ENCODE data around the gene TAPT1. TPM values are rescaled to one million over a fixed set of nuclear protein-coding genes. Genes with fewer than 3 reads are reported as not detected.

TAPT1 gene
- total and polyA plus RNA-seq, 2 donors (not counting 3 experiments of a cell fraction or from before 2014, with no cell fraction given), result 6.9 to 17.5 TPM

DNA sequence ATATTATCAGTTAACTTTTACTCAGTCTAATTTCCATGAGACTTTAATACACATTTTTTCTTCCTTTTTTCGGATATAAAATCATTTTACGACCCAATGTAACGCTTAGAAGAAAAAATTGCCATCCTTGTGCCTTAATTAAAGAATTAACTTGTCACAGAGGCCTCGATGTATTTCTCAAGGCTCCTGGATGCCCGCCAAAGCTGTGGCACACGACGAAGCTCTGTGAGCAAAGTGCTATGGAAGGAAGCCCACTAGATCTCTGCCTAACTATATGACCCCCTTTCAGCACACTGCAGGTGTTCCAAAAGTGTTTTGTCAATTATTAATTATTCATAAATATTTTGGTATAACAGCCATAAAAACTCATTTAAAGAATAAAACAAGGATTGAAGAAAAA lies 54.4 kb downstream of the TAPT1 start:
- intact Hi-C loops (cut with micrococcal nuclease) (no loop called here), dilution Hi-C loops (cut with MboI; ENCODE audit: extremely low pct_ligation_motif_present, low sequenced_read_pairs) (no loop called here)
- H3K4me1 ChIP-seq (ENCODE audit: control insufficient read depth, extremely low read depth, insufficient read depth, low read length), result no peaks in the 10 kb centered on the region
- ChIA-PET CTCF (interaction anchor here (1.1 to 2.2 kb wide), 3 partner anchors 27 to 93 kb away, joined by 7 to 8 read pairs (median 7); no protein-coding TSS in a partner anchor), POLR2A (no interaction called here)
- H3K27ac ChIP-seq (ENCODE audit: insufficient read depth, low read depth, low read length), result no peak overlapping the region
- no peaks in the 10 kb centered on the region for H3K9me3 ChIP-seq (replicated peaks; ENCODE audit: control insufficient read depth, insufficient read depth, low read length)
- no peak overlapping the region for H3K4me2 ChIP-seq (ENCODE audit: insufficient read depth, low read length)
- TF ChIP-seq EZH2 (IDR thresholded peaks at IDR 0.05; ENCODE audit: borderline replicate concordance, low read depth, low read length, severe bottlenecking) (no peak), GATA2 (IDR thresholded peaks at IDR 0.05; ENCODE audit: insufficient read depth, insufficient read length, low read depth, low read length) (no peak), JUN (IDR thresholded peaks at IDR 0.05; ENCODE audit: borderline replicate concordance, insufficient read depth, insufficient read length, low read depth) (no peak), POLR2AphosphoS5 (IDR thresholded peaks at IDR 0.05; ENCODE audit: insufficient read depth, low read depth, low read length) (no peak), FOS (IDR thresholded peaks at IDR 0.05; ENCODE audit: borderline replicate concordance, insufficient read depth, low read length) (no peak), MYC (IDR thresholded peaks at IDR 0.05; ENCODE audit: low read depth, low read length) (no peak), POLR2A (IDR thresholded peaks at IDR 0.05; ENCODE audit: low read depth, low read length) (no peak)
- TF ChIP-seq, protein P1, sequence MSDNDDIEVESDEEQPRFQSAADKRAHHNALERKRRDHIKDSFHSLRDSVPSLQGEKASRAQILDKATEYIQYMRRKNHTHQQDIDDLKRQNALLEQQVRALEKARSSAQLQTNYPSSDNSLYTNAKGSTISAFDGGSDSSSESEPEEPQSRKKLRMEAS (IDR thresholded peaks at IDR 0.05; ENCODE audit: insufficient read depth, insufficient read length), result no peak
- TF ChIP-seq, protein P2, sequence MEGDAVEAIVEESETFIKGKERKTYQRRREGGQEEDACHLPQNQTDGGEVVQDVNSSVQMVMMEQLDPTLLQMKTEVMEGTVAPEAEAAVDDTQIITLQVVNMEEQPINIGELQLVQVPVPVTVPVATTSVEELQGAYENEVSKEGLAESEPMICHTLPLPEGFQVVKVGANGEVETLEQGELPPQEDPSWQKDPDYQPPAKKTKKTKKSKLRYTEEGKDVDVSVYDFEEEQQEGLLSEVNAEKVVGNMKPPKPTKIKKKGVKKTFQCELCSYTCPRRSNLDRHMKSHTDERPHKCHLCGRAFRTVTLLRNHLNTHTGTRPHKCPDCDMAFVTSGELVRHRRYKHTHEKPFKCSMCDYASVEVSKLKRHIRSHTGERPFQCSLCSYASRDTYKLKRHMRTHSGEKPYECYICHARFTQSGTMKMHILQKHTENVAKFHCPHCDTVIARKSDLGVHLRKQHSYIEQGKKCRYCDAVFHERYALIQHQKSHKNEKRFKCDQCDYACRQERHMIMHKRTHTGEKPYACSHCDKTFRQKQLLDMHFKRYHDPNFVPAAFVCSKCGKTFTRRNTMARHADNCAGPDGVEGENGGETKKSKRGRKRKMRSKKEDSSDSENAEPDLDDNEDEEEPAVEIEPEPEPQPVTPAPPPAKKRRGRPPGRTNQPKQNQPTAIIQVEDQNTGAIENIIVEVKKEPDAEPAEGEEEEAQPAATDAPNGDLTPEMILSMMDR (IDR thresholded peaks at IDR 0.05; ENCODE audit: extremely low read depth in 1 of 2, insufficient read depth in 1 of 2, low read depth in 1 of 2, low read length in 2 of 2), result no peak
- no TSS peak for BruUV-seq (replicated peaks)
- no peak for FAIRE-seq
- no peaks in the 10 kb centered on the region for H3K27me3 ChIP-seq (ENCODE audit: control insufficient read depth in 2 of 2, insufficient read depth in 2 of 2, low read length in 2 of 2)
- no peaks in the 10 kb centered on the region for H4K20me1 ChIP-seq (replicated peaks; ENCODE audit: control insufficient read depth, extremely low read depth, insufficient read depth, low read length)
- no peak for DNase-seq (ENCODE audit: low read depth, low spot score)
- H3K9ac ChIP-seq (replicated peaks; ENCODE audit: extremely low read depth, insufficient read depth, low read length), result no peak overlapping the region
- no peaks in the 10 kb centered on the region for H3K9me1 ChIP-seq (replicated peaks; ENCODE audit: control insufficient read depth, extremely low read depth, insufficient read depth, low read length)
- H2AFZ ChIP-seq (ENCODE audit: low read depth, low read length), result no peak overlapping the region
- H3K79me2 ChIP-seq (ENCODE audit: control insufficient read depth, insufficient read depth, low read length), result no peaks in the 10 kb centered on the region
- no peak overlapping the region for H3K4me3 ChIP-seq (replicated peaks in 1 of 3; ENCODE audit: insufficient read depth in 1 of 3, low read depth in 1 of 3, low read length in 3 of 3)
- no peaks in the 10 kb centered on the region for H3K36me3 ChIP-seq (ENCODE audit: control insufficient read depth in 2 of 2, extremely low read depth in 1 of 2, insufficient read depth in 2 of 2, low read length in 2 of 2)
